ENCODE measurements around the gene BIRC2. TPM values are rescaled to one million over a fixed set of nuclear protein-coding genes. Genes with fewer than 3 reads are reported as not detected.
A peak's percentile ranks its signal among the peaks of the same experiment; 100 is the strongest.

The BIRC2 gene
- total and polyA plus RNA-seq, 9 donors: 23.7 to 57.8 (median 33.6) TPM

DNA sequence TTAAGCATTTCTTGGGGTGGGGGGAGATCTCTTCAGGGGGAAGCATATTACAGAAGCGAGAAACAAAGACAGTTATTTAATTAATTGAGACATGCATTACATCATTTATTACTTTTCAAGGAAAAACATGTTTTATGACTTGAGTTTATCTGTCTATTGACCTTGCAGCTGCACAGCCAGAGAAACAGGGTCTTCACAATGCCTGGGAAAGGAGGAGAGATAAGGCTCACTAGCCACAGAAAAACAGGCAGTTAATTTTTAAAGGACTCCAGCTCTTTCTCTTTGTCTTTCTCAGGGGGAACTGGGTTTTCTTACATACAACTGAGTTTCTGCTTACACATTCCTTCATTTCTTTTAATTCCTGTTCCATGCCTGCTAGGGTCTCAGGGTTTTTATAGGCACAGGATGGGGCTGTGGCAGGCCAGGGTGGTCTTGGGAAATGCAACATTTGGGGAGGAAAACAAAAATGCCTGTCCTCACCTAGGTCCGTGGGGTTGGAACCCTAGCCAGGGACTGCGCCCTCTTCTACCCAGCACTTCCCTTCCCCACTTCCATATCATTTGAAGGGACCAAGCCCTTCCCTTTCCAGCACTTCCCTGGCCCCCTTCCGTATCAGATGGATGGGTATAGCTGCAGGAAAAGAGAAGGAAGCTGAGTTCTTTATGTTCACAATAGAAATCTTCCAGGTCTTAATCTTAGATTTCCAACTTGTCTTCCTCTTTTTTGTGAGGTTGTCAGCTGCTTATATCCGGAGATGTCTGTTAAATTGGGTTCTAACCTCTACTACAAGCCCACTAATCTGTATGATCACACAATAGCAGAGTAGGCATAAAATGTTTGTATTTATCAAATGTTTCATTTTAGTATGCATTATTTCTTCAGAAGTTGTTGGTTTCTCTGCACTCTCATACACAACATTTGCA lies 38.3 kb downstream of the BIRC2 start:
- H3K9me3 ChIP-seq: no peaks in the 10 kb centered on the region
- H3K4me3 ChIP-seq: no peak overlapping the region
- intact Hi-C loops (cut with DNase I): no loop called here
- no peak for DNase-seq
- WGBS, 3 donors: 58 to 61% (median 58%) methylated on average over 5 of the region's 5 CpGs
- no peaks in the 10 kb centered on the region for H3K36me3 ChIP-seq
- TF ChIP-seq, protein P1, sequence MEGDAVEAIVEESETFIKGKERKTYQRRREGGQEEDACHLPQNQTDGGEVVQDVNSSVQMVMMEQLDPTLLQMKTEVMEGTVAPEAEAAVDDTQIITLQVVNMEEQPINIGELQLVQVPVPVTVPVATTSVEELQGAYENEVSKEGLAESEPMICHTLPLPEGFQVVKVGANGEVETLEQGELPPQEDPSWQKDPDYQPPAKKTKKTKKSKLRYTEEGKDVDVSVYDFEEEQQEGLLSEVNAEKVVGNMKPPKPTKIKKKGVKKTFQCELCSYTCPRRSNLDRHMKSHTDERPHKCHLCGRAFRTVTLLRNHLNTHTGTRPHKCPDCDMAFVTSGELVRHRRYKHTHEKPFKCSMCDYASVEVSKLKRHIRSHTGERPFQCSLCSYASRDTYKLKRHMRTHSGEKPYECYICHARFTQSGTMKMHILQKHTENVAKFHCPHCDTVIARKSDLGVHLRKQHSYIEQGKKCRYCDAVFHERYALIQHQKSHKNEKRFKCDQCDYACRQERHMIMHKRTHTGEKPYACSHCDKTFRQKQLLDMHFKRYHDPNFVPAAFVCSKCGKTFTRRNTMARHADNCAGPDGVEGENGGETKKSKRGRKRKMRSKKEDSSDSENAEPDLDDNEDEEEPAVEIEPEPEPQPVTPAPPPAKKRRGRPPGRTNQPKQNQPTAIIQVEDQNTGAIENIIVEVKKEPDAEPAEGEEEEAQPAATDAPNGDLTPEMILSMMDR (IDR thresholded peaks at IDR 0.05): no peak
- TF ChIP-seq POLR2A (IDR thresholded peaks at IDR 0.05) (no peak), EP300 (IDR thresholded peaks at IDR 0.05) (no peak)
- peaks cover 12% of the 10 kb centered on the region for H3K4me1 ChIP-seq (ENCODE audit: insufficient read depth)
- no peaks in the 10 kb centered on the region for H3K27me3 ChIP-seq
- H3K27ac ChIP-seq: peak overlapping the region in 1 of 2 donors; percentile 14

DNA sequence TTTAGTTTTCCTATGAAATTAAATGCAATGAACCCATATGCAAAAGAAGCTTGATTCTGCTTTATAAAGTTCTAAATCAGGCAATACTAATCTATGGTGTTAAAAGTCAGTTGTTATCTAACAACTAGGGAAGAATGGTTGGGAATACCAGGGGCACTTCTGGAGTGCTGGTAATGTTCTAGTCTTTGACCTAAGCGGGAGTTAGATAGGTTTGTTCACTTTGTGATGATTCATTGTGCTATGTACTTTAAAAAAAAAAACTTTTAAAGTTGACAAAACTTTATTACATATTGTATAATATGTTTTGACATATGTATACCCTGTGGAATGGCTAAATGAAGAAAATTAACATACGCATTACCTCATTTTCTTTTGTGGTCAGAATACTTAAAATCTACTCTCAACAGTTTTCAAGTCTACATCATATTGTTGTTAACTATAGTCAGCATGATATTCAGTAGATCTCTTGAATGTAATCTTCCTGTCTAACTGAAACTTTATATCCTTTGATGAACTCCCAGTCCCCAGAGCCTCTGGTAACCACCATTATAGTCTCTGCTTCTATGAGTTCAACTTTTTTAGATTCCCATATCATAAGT lies 39.2 kb downstream of the BIRC2 start:
- 88 to 93% (median 92%) methylated on average over 2 of the region's 2 CpGs for WGBS, 3 donors
- TF ChIP-seq POLR2A (IDR thresholded peaks at IDR 0.05): no peak
- TF ChIP-seq, protein P1 (IDR thresholded peaks at IDR 0.05): no peak
- no peak for TF ChIP-seq EP300 (IDR thresholded peaks at IDR 0.05)
- DNase-seq: no peak
- intact Hi-C loops (cut with DNase I): no loop called here
- H3K4me3 ChIP-seq: no peak overlapping the region
- no peaks in the 10 kb centered on the region for H3K27me3 ChIP-seq
- peaks cover 12% of the 10 kb centered on the region for H3K4me1 ChIP-seq (ENCODE audit: insufficient read depth)
- H3K36me3 ChIP-seq: no peaks in the 10 kb centered on the region
- no peak overlapping the region for H3K27ac ChIP-seq
- H3K9me3 ChIP-seq: no peaks in the 10 kb centered on the region

DNA sequence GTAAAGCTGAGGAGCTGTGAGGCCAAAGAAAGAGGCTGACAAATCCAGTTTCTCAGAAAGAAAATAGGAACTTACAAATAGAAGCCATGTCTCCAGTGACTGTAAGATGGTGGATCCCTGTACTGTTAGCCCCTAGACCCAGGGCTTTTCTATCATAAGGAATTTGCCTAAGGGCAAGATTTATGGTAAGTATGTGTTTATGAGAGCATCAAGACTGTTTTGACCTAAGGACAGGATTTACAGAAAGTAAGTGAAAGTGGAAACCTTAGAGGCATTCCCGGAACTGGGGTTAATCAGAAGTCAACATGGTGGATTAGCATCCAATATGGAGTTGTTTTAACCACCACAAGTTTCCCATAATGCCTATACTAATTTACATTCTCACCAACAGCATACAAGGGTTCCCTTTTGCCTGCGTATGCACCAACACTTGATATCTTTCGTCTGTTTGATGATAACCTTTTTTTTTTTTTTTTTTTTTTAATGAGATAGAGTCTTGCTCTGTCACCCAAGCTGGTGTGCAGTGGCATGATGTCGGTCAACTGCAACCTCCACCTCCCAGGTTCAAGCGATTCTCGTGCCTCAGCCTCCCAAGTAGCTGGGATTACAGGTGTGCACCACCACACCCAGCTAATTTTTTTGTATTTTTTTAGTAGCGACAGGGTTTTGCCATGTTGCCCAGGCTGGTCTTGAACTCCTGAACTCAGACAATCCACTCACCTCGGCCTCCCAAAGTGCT lies 40.2 kb downstream of the BIRC2 start:
- intact Hi-C loops (cut with DNase I): no loop called here
- H3K36me3 ChIP-seq: no peaks in the 10 kb centered on the region

DNA sequence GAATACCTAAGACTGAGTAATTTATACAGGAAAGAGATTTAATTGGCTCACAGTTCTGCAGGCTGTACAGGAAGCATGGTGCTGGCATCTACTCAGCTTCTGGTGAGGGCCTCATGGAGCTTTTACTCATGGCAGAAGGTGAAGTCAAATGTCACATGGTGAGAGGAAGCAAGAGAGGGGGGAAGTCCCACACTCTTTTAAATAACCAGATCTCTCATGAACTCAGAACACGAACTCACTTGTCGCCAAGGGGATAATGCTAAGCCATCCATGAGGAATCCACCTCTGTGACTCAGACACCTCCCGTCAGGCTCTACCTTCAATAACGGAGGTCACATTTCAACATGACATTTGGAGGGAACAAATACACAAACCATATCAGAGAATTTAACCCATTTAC lies 42.2 kb downstream of the BIRC2 start:
- Histone ChIP-seq H3K27me3 (no peaks in the 10 kb centered on the region), H3K27ac (no peak overlapping the region), H3K4me1 (ENCODE audit: insufficient read depth) (peaks cover 9% of the 10 kb centered on the region), H3K4me3 (no peak overlapping the region), H3K9me3 (no peaks in the 10 kb centered on the region), H3K36me3 (no peaks in the 10 kb centered on the region)
- WGBS, 3 donors: 95% methylated on average over 4 of the region's 4 CpGs
- no peak for DNase-seq
- no peak for TF ChIP-seq EP300 (IDR thresholded peaks at IDR 0.05)
- TF ChIP-seq, protein P1 (IDR thresholded peaks at IDR 0.05): no peak
- TF ChIP-seq POLR2A (IDR thresholded peaks at IDR 0.05): no peak
- intact Hi-C loops (cut with DNase I): no loop called here

More for the DNA sequence above, 40.2 kb downstream of the BIRC2 start:
- no peak overlapping the region for H3K4me3 ChIP-seq
- TF ChIP-seq POLR2A (IDR thresholded peaks at IDR 0.05) (no peak), EP300 (IDR thresholded peaks at IDR 0.05) (no peak)
- TF ChIP-seq, protein P1 (IDR thresholded peaks at IDR 0.05): no peak
- H3K27me3 ChIP-seq: no peaks in the 10 kb centered on the region
- no peak for DNase-seq
- peaks cover 12% of the 10 kb centered on the region for H3K4me1 ChIP-seq (ENCODE audit: insufficient read depth)
- 83 to 92% (median 85%) methylated on average over 8 of the region's 8 CpGs for WGBS, 3 donors
- no peak overlapping the region for H3K27ac ChIP-seq
- H3K9me3 ChIP-seq: no peaks in the 10 kb centered on the region
